T-helper 1 cell treated with Interleukin-12 subunit alpha and Interleukin-12 subunit beta and Interleukin-4 antibody, amounts not matched to agents 30 μg/mL and 1 μg/mL, for 36 hours (primary cell): Measurements from ENCODE around the gene PRND.
"Not testable (repeated sequence)": the region's sequence is repeated elsewhere in the genome, so short reads cannot be mapped to it uniquely, and the experiment has no call there.

Experiments used
- H3K27ac Mint-ChIP-seq: one replicate; pipeline ENCODE4 v1.8.0; 2021; ENCODE audit warnings: mild to moderate bottlenecking, mixed read lengths
- H3K27me3 Mint-ChIP-seq: one replicate; pipeline ENCODE4 v1.8.0; 2021; ENCODE audit warnings: low read depth, mixed read lengths
- H3K36me3 Mint-ChIP-seq: one replicate; pipeline ENCODE4 v1.8.0; 2021; ENCODE audit warnings: low read depth, mixed read lengths
- H3K4me1 Mint-ChIP-seq: one replicate; pipeline ENCODE4 v1.8.0; 2021; ENCODE audit warnings: low read depth, mixed read lengths
- H3K4me3 Mint-ChIP-seq: one replicate; pipeline ENCODE4 v1.8.0; 2021; ENCODE audit warnings: mild to moderate bottlenecking, moderate library complexity, mixed read lengths
- H3K9me3 Mint-ChIP-seq: one replicate; pipeline ENCODE4 v1.8.0; 2021; ENCODE audit warnings: mixed read lengths

PRND gene

DNA sequence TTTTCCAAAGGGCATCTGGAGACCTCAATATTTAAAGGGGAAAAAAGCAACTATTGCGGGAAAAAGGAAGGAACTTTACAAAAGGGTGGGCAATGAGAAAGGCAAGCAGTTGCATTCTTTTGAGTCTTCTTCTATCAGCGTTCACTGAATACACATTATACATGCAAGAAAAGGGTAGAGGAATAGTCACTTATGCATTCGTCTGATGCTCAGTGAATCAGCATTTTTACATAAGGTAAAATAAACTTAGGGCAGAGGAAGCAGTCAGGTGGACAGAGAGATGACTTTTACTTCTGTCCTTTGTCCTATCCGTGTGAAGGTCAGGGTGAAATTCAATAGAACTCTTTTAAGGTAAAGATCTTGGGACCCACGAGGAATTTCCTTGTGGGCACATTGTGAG is 49.3 kb downstream of the PRND start:
- Mint-ChIP-seq H3K36me3 (peaks cover 9% of the 10 kb centered on the region), H3K27me3 (no peaks in the 10 kb centered on the region), H3K4me1 (no peaks in the 10 kb centered on the region), H3K4me3 (no peak overlapping the region), H3K9me3 (peaks cover 39% of the 10 kb centered on the region), H3K27ac (no peak overlapping the region)

- no peak overlapping the region for H3K27ac Mint-ChIP-seq
- H3K9me3 Mint-ChIP-seq: peaks cover 39% of the 10 kb centered on the region
- H3K27me3 Mint-ChIP-seq: no peaks in the 10 kb centered on the region
- no peaks in the 10 kb centered on the region for H3K4me1 Mint-ChIP-seq
- H3K36me3 Mint-ChIP-seq: peaks cover 9% of the 10 kb centered on the region
- no peak overlapping the region for H3K4me3 Mint-ChIP-seq
Observed at GRCh38 chr20:4772132-4772531, 50.4 kb downstream of the PRND start.

DNA sequence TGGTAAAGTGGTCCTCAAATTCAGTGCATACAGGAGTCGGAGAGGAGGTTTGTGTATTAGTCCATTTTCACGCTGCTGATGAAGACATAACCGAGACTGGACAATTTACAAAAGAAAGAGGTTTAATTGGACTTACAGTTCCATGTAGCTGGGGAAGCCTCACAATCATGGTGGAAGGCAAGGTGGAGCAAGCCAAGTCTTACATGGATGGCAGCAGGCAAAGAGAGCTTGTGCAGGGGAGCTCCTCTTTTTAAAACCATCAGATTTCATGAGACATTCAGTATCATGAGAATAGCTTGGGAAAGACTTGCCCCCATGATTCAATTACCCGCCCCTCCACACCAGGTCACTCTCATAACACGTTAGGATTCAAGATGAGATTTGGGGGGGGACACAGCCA is 51.3 kb downstream of the PRND start:
- H3K4me1 Mint-ChIP-seq, H3K27ac Mint-ChIP-seq, H3K4me3 Mint-ChIP-seq, H3K27me3 Mint-ChIP-seq, H3K36me3 Mint-ChIP-seq: not testable (repeated sequence)
- peaks cover 39% of the 10 kb centered on the region for H3K9me3 Mint-ChIP-seq

- no peaks in the 10 kb centered on the region for H3K27me3 Mint-ChIP-seq
- peaks cover 39% of the 10 kb centered on the region for H3K9me3 Mint-ChIP-seq
- no peak overlapping the region for H3K27ac Mint-ChIP-seq
- peaks cover 9% of the 10 kb centered on the region for H3K36me3 Mint-ChIP-seq
- H3K4me3 Mint-ChIP-seq: no peak overlapping the region
- H3K4me1 Mint-ChIP-seq: no peaks in the 10 kb centered on the region
Observed at GRCh38 chr20:4773736-4774135, 52.0 kb downstream of the PRND start.

- H3K4me1 Mint-ChIP-seq: no peaks in the 10 kb centered on the region
- no peak overlapping the region for H3K4me3 Mint-ChIP-seq
- no peaks in the 10 kb centered on the region for H3K27me3 Mint-ChIP-seq
- H3K27ac Mint-ChIP-seq: no peak overlapping the region
- peaks cover 9% of the 10 kb centered on the region for H3K36me3 Mint-ChIP-seq
- H3K9me3 Mint-ChIP-seq: peaks cover 38% of the 10 kb centered on the region
Observed at GRCh38 chr20:4774207-4774606, 52.5 kb downstream of the PRND start.

GRCh38 chr20:4775322-4776078 is 53.8 kb downstream of the PRND start:
- H3K36me3 Mint-ChIP-seq: peaks cover 15% of the 10 kb centered on the region
- peaks cover 25% of the 10 kb centered on the region for H3K9me3 Mint-ChIP-seq
- no peak overlapping the region for H3K27ac Mint-ChIP-seq
- no peak overlapping the region for H3K4me3 Mint-ChIP-seq
- H3K4me1 Mint-ChIP-seq: no peaks in the 10 kb centered on the region
- no peaks in the 10 kb centered on the region for H3K27me3 Mint-ChIP-seq

DNA sequence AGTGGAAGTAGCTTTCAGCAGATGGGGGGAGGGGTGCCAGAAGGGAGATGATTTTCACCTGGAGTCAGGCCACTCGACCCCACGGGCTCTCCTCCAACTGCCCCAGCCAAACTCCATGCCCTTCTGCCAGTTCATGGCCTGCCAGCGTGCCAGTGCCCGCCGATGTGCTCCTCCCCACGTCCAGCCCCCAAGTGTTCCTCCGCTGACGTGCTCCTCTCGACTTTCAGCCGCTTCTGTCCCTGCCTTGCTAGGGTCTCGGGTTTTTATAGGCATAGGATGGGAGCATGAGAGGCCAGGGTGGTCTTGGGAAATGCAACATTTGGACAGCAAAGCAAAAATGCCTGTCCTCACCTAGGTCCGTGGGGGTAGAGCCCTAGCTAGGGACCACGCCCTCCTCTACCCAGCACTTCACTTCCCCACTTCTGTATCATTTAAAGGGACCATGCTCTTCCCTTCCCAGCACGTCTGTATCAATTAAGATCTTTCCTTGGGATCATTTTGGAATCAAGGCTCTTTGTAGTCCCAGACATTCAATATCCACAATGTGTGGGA is 54.4 kb downstream of the PRND start:
- no peak overlapping the region for H3K4me3 Mint-ChIP-seq
- H3K36me3 Mint-ChIP-seq: peaks cover 18% of the 10 kb centered on the region
- no peaks in the 10 kb centered on the region for H3K27me3 Mint-ChIP-seq
- peaks cover 4% of the 10 kb centered on the region for H3K4me1 Mint-ChIP-seq
- no peak overlapping the region for H3K27ac Mint-ChIP-seq
- H3K9me3 Mint-ChIP-seq: peaks cover 19% of the 10 kb centered on the region
